ENCODE measurements around the gene FBXL7. TPM values are rescaled to one million over a fixed set of nuclear protein-coding genes. Genes with fewer than 3 reads are reported as not detected.

FBXL7 gene
- total and polyA plus RNA-seq, 2 donors (not counting 3 experiments of a cell fraction or from before 2014, with no cell fraction given), result 23.5 to 32.2 TPM

DNA sequence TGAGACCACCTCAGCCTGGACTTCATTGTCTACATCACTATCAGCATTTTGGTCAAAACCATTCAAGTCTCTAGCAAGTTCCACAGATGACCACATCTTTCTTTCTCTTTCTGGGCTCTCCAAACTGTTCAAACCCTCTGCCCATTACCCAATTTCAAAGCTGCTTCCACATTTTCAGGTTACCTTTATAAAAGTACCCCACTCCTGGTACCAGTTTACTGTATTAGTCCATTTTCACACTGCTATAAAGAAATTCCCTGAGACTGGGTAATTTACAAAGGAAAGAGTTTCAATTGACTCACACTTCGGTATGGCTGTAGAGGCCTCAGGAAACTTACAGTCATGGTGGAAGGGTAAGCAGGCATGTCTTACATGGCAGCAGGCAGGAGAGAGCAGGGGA lies 84.5 kb downstream of the FBXL7 start:
- Histone ChIP-seq H3K9ac (replicated peaks; ENCODE audit: extremely low read depth, insufficient read depth, low read length) (no peak overlapping the region), H3K4me3 (replicated peaks in 1 of 3; ENCODE audit: insufficient read depth in 1 of 3, low read depth in 1 of 3, low read length in 3 of 3) (no peak overlapping the region), H3K4me2 (ENCODE audit: insufficient read depth, low read length) (no peak overlapping the region), H3K4me1 (ENCODE audit: control insufficient read depth, extremely low read depth, insufficient read depth, low read length) (no peaks in the 10 kb centered on the region), H2AFZ (ENCODE audit: low read depth, low read length) (no peak overlapping the region), H3K9me1 (replicated peaks; ENCODE audit: control insufficient read depth, extremely low read depth, insufficient read depth, low read length) (no peaks in the 10 kb centered on the region), H3K27me3 (ENCODE audit: control insufficient read depth in 2 of 2, insufficient read depth in 2 of 2, low read length in 2 of 2) (no peaks in the 10 kb centered on the region), H4K20me1 (replicated peaks; ENCODE audit: control insufficient read depth, extremely low read depth, insufficient read depth, low read length) (no peaks in the 10 kb centered on the region), H3K36me3 (ENCODE audit: control insufficient read depth in 2 of 2, extremely low read depth in 1 of 2, insufficient read depth in 2 of 2, low read length in 2 of 2) (no peaks in the 10 kb centered on the region), H3K79me2 (ENCODE audit: control insufficient read depth, insufficient read depth, low read length) (no peaks in the 10 kb centered on the region), H3K27ac (ENCODE audit: insufficient read depth, low read depth, low read length) (no peak overlapping the region), H3K9me3 (replicated peaks; ENCODE audit: control insufficient read depth, insufficient read depth, low read length) (no peaks in the 10 kb centered on the region)
- dilution Hi-C loops (cut with MboI; ENCODE audit: extremely low pct_ligation_motif_present, low sequenced_read_pairs) (no loop called here), intact Hi-C loops (cut with micrococcal nuclease) (no loop called here)
- BruUV-seq (replicated peaks), result no TSS peak
- FAIRE-seq (no peak), DNase-seq (ENCODE audit: low read depth, low spot score) (no peak)
- TF ChIP-seq EZH2 (IDR thresholded peaks at IDR 0.05; ENCODE audit: borderline replicate concordance, low read depth, low read length, severe bottlenecking), result no peak
- no peak for TF ChIP-seq JUN (IDR thresholded peaks at IDR 0.05; ENCODE audit: borderline replicate concordance, insufficient read depth, insufficient read length, low read depth)
- TF ChIP-seq, protein P1, sequence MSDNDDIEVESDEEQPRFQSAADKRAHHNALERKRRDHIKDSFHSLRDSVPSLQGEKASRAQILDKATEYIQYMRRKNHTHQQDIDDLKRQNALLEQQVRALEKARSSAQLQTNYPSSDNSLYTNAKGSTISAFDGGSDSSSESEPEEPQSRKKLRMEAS (IDR thresholded peaks at IDR 0.05; ENCODE audit: insufficient read depth, insufficient read length), result no peak
- no peak for TF ChIP-seq FOS (IDR thresholded peaks at IDR 0.05; ENCODE audit: borderline replicate concordance, insufficient read depth, low read length)
- TF ChIP-seq POLR2AphosphoS5 (IDR thresholded peaks at IDR 0.05; ENCODE audit: insufficient read depth, low read depth, low read length), result no peak
- no peak for TF ChIP-seq POLR2A (IDR thresholded peaks at IDR 0.05; ENCODE audit: low read depth, low read length)
- TF ChIP-seq MYC (IDR thresholded peaks at IDR 0.05; ENCODE audit: low read depth, low read length), result no peak
- TF ChIP-seq, protein P2, sequence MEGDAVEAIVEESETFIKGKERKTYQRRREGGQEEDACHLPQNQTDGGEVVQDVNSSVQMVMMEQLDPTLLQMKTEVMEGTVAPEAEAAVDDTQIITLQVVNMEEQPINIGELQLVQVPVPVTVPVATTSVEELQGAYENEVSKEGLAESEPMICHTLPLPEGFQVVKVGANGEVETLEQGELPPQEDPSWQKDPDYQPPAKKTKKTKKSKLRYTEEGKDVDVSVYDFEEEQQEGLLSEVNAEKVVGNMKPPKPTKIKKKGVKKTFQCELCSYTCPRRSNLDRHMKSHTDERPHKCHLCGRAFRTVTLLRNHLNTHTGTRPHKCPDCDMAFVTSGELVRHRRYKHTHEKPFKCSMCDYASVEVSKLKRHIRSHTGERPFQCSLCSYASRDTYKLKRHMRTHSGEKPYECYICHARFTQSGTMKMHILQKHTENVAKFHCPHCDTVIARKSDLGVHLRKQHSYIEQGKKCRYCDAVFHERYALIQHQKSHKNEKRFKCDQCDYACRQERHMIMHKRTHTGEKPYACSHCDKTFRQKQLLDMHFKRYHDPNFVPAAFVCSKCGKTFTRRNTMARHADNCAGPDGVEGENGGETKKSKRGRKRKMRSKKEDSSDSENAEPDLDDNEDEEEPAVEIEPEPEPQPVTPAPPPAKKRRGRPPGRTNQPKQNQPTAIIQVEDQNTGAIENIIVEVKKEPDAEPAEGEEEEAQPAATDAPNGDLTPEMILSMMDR (IDR thresholded peaks at IDR 0.05; ENCODE audit: extremely low read depth in 1 of 2, insufficient read depth in 1 of 2, low read depth in 1 of 2, low read length in 2 of 2), result no peak
- TF ChIP-seq GATA2 (IDR thresholded peaks at IDR 0.05; ENCODE audit: insufficient read depth, insufficient read length, low read depth, low read length), result no peak
- CTCF ChIA-PET, result interaction anchor here (1.3 kb wide), 1 partner anchor 9 kb away, joined by 3 read pairs; no protein-coding TSS in a partner anchor
- POLR2A ChIA-PET, result no interaction called here

Measured in endothelial cell of umbilical vein (primary cell).